GM12801 (cell line): ENCODE results near the gene NBAS.

Experiments used
- CTCF ChIP-seq: IDR thresholded peaks from one replicate; pipeline ENCODE4 v1.5.1; 2011; ENCODE audit warnings: control low read depth; ENCODE audit not compliant: insufficient read length; ENCODE audit errors: extremely low read depth

The NBAS gene

GRCh38 chr2:15259356-15259756 is 301.8 kb downstream of the NBAS start:
- TF ChIP-seq CTCF: no peak

DNA sequence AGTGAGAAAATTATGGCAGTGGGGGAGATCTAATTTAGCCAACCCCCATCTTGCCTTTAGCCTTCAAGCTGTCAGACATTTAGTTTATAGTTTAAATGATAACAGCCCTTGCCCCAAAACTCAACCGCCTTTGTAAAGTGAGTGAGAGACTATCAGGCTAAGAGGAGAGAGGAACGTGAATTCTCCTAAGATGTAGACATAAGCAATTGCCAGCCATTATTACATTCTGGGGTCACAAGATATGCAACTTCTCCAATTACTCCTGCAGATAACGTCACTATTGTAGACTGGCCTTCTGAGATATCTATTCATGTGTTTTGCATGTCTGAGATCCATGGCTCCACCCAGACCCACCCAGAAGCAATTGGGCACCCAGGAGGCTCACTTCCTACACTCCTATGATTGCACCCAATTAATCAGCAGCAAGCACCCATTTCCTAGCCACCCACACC is 307.3 kb downstream of the NBAS start:
- no peak for TF ChIP-seq CTCF

- no peak for TF ChIP-seq CTCF
Observed at GRCh38 chr2:15253247-15253646, 307.9 kb downstream of the NBAS start.

DNA sequence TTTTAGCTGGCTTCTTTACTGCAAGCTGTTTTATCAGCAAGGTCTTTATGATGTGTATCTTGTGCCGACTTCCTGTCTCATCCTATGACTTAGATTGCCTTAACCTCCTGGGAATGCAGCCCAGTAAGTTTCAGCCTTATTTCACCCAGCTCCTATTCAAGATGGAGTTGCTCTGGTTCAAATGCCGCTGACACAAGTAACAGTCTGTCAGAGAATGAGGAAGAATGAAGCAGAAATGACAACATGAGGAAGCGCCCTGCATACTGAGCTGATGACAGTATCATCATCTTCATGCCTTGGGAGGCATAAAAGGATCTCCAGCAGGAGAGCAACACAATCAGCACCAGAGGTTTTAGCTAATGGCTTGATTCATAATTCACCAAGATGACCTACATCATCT is 309.4 kb downstream of the NBAS start:
- TF ChIP-seq CTCF: no peak

DNA sequence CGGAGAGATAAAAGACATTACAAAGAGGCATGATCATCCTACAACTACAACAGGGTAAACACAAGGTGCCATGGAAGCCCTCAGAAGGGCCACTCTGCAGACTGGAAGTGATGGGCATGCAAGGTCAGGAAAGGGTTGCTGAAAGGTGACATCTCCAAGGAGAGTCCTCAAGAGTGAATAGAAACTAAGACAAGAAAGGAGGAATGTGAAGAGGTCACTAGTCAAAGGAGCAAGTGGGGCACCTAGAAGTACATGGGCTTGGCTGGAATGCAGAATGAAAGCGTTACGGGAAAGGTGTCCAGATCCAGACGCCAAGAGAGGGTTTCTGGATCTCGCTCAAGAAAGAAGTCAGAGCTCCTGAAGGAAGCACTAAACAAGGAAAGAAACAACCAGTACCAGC is 314.3 kb downstream of the NBAS start:
- no peak for TF ChIP-seq CTCF

DNA sequence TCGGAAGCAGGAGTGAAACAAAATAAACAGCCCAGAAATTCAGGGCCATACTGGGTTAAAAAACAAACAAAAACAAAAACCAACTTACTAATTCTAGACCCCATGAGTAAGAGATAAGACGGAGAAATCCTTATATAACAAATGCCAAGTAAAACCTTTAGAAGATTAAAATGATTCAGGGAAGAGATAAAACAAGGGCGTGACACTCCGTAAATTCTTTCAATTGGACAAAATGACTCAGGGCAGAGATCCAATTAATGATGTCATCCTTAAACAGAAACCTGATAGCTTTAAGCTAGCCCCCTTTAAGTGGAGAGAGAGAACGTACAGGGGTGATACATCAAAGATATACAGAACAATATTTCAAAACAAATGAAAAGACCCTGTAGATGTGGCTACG is 317.4 kb downstream of the NBAS start:
- TF ChIP-seq CTCF: no peak

DNA sequence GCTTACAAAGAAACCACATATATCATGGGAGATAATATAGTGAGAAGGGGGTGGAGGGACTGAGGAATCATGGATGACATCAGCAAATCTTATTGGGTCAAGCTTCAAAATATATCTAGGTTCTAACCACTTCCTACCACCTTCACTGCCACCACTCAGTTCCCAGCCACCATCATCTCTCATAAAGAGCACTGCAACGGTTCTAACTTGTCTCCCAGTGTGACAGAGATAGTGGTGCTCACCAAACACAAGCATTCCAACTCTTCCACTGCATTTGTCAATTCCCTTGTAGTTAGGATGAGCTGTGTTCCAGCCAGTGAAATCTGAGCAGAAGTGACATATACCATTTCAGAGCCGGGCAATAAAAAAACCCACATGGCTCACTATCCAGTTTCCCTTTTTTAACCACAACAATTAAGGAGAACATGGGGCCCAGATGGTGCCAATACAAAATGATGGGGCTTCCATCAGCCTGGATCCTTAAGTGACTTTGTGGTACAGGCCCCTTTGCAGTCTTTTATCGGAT is 318.1 kb downstream of the NBAS start:
- no peak for TF ChIP-seq CTCF

- TF ChIP-seq CTCF: no peak
Observed at GRCh38 chr2:15241929-15242328, 319.2 kb downstream of the NBAS start.
